ENCODE data around the gene LDB2.

LDB2 gene

GRCh38 chr4:16704489-16704888 is 194.0 kb downstream of the LDB2 start:
- Histone ChIP-seq H3K9me3 (ENCODE audit: insufficient read depth, low read depth, low read length) (no peaks in the 10 kb centered on the region), H3F3A (ENCODE audit: low read depth) (no peaks in the 10 kb centered on the region), H4K20me1 (ENCODE audit: insufficient read depth, low read length, poor library complexity, severe bottlenecking) (no peaks in the 10 kb centered on the region), H3K4me3 (ENCODE audit: low read length, poor library complexity, severe bottlenecking) (no peak overlapping the region), H3K79me2 (ENCODE audit: insufficient read depth, low read length) (no peaks in the 10 kb centered on the region), H3K4me1 (ENCODE audit: insufficient read depth, low read length, poor library complexity, severe bottlenecking) (no peaks in the 10 kb centered on the region), H3K9ac (ENCODE audit: low read depth, low read length, poor library complexity, severe bottlenecking) (no peak overlapping the region), H3K36me3 (ENCODE audit: insufficient read depth, low read length) (no peaks in the 10 kb centered on the region), H3K27me3 (ENCODE audit: insufficient read depth, low read length, poor library complexity, severe bottlenecking) (no peaks in the 10 kb centered on the region), H3K9me2 (replicated peaks; ENCODE audit: low read depth, low read length) (no peaks in the 10 kb centered on the region), H2AFZ (ENCODE audit: low read length) (no peak overlapping the region), H3K4me2 (ENCODE audit: low read depth, low read length, poor library complexity, severe bottlenecking) (no peak overlapping the region)
- no peak for TF ChIP-seq EZH2phosphoT487 (IDR thresholded peaks at IDR 0.05; ENCODE audit: borderline replicate concordance)
- TF ChIP-seq, protein P1, sequence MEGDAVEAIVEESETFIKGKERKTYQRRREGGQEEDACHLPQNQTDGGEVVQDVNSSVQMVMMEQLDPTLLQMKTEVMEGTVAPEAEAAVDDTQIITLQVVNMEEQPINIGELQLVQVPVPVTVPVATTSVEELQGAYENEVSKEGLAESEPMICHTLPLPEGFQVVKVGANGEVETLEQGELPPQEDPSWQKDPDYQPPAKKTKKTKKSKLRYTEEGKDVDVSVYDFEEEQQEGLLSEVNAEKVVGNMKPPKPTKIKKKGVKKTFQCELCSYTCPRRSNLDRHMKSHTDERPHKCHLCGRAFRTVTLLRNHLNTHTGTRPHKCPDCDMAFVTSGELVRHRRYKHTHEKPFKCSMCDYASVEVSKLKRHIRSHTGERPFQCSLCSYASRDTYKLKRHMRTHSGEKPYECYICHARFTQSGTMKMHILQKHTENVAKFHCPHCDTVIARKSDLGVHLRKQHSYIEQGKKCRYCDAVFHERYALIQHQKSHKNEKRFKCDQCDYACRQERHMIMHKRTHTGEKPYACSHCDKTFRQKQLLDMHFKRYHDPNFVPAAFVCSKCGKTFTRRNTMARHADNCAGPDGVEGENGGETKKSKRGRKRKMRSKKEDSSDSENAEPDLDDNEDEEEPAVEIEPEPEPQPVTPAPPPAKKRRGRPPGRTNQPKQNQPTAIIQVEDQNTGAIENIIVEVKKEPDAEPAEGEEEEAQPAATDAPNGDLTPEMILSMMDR (conservative IDR thresholded peaks at IDR 0.05; ENCODE audit: low read length) = no peak

DNA sequence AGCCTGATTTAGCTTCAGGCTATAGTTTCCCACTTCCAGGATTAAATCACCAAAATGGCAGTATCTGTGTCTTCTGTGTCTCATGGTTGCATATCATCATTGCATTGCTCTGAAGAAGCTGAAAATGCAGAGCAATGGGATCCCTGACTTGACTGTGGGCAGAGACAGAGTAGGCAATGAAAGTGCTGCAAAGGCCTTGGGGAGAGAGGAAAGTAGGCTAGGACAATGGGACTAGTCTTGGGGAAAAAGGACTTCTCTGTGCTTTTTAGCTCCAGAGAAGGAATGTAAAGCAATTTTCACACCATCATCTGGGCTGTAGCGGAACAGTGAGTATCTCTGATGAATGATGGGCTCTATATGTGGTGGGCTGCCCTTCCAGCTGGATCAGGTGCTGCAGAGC is 202.5 kb downstream of the LDB2 start:
- H3K9ac ChIP-seq (ENCODE audit: low read depth, low read length, poor library complexity, severe bottlenecking) = no peak overlapping the region
- no peaks in the 10 kb centered on the region for H3K79me2 ChIP-seq (ENCODE audit: insufficient read depth, low read length)
- no peaks in the 10 kb centered on the region for H3K9me3 ChIP-seq (ENCODE audit: insufficient read depth, low read depth, low read length)
- H3K4me2 ChIP-seq (ENCODE audit: low read depth, low read length, poor library complexity, severe bottlenecking) = no peak overlapping the region
- no peaks in the 10 kb centered on the region for H3K4me1 ChIP-seq (ENCODE audit: insufficient read depth, low read length, poor library complexity, severe bottlenecking)
- TF ChIP-seq, protein P1 (conservative IDR thresholded peaks at IDR 0.05; ENCODE audit: low read length) = no peak
- no peak for TF ChIP-seq EZH2phosphoT487 (IDR thresholded peaks at IDR 0.05; ENCODE audit: borderline replicate concordance)
- no peak overlapping the region for H3K4me3 ChIP-seq (ENCODE audit: low read length, poor library complexity, severe bottlenecking)
- no peak overlapping the region for H2AFZ ChIP-seq (ENCODE audit: low read length)
- H3F3A ChIP-seq (ENCODE audit: low read depth) = no peaks in the 10 kb centered on the region
- H3K9me2 ChIP-seq (replicated peaks; ENCODE audit: low read depth, low read length) = no peaks in the 10 kb centered on the region
- no peaks in the 10 kb centered on the region for H4K20me1 ChIP-seq (ENCODE audit: insufficient read depth, low read length, poor library complexity, severe bottlenecking)
- H3K36me3 ChIP-seq (ENCODE audit: insufficient read depth, low read length) = no peaks in the 10 kb centered on the region
- H3K27me3 ChIP-seq (ENCODE audit: insufficient read depth, low read length, poor library complexity, severe bottlenecking) = no peaks in the 10 kb centered on the region

GRCh38 chr4:16694884-16695276 is 203.6 kb downstream of the LDB2 start:
- H3K9me2 ChIP-seq (replicated peaks; ENCODE audit: low read depth, low read length) = no peaks in the 10 kb centered on the region
- no peaks in the 10 kb centered on the region for H3K79me2 ChIP-seq (ENCODE audit: insufficient read depth, low read length)
- no peak overlapping the region for H3K9ac ChIP-seq (ENCODE audit: low read depth, low read length, poor library complexity, severe bottlenecking)
- no peak overlapping the region for H3K4me2 ChIP-seq (ENCODE audit: low read depth, low read length, poor library complexity, severe bottlenecking)
- H4K20me1 ChIP-seq (ENCODE audit: insufficient read depth, low read length, poor library complexity, severe bottlenecking) = no peaks in the 10 kb centered on the region
- no peak overlapping the region for H3K4me3 ChIP-seq (ENCODE audit: low read length, poor library complexity, severe bottlenecking)
- H3K36me3 ChIP-seq (ENCODE audit: insufficient read depth, low read length) = no peaks in the 10 kb centered on the region
- TF ChIP-seq, protein P1 (conservative IDR thresholded peaks at IDR 0.05; ENCODE audit: low read length) = no peak
- no peak for TF ChIP-seq EZH2phosphoT487 (IDR thresholded peaks at IDR 0.05; ENCODE audit: borderline replicate concordance)
- H2AFZ ChIP-seq (ENCODE audit: low read length) = no peak overlapping the region
- no peaks in the 10 kb centered on the region for H3K4me1 ChIP-seq (ENCODE audit: insufficient read depth, low read length, poor library complexity, severe bottlenecking)
- no peaks in the 10 kb centered on the region for H3K27me3 ChIP-seq (ENCODE audit: insufficient read depth, low read length, poor library complexity, severe bottlenecking)
- H3F3A ChIP-seq (ENCODE audit: low read depth) = no peaks in the 10 kb centered on the region
- H3K9me3 ChIP-seq (ENCODE audit: insufficient read depth, low read depth, low read length) = no peaks in the 10 kb centered on the region

Data from Loucy (cell line).